GM21381 (cell line): ENCODE results near the gene HBG2.
"Not testable (repeated sequence)": the region's sequence is repeated elsewhere in the genome, so short reads cannot be mapped to it uniquely, and the experiment has no call there.

Experiments used
- ATAC-seq: cut with Tn5 transposase; IDR thresholded peaks from one replicate; pipeline ENCODE4 v1.9.1; 2021; ENCODE audit warnings: mild to moderate bottlenecking, moderate library complexity; ENCODE audit not compliant: unreplicated experiment

HBG2 gene

DNA sequence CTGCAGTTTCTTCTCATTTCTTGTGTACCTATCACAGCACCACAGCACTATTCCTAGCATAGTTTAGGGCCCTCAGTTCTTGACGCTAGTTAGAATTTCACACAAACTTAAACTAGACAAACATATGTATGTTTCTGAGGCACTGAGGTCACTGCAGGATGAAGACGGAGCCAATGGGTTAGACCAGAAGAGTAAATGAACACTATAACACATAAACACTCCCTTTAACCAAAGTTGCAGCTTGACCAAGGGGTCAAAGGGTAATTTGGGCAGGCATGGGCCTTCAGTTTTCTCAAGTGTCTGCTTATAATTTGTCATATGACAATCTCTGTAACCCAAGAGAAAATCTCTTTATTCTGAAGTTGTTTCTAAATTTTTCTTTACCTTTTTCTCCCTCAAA lies 28.0 kb upstream of the HBG2 start:
- no peak for ATAC-seq

GRCh38 chr11:5281596-5281995 lies 27.0 kb upstream of the HBG2 start:
- no peak for ATAC-seq

GRCh38 chr11:5280582-5281102 lies 26.1 kb upstream of the HBG2 start:
- peak; percentile 94 for ATAC-seq

- ATAC-seq: no peak
Observed at GRCh38 chr11:5279471-5280090, 25.0 kb upstream of the HBG2 start.

GRCh38 chr11:5277807-5278382 lies 23.3 kb upstream of the HBG2 start:
- ATAC-seq: no peak

DNA sequence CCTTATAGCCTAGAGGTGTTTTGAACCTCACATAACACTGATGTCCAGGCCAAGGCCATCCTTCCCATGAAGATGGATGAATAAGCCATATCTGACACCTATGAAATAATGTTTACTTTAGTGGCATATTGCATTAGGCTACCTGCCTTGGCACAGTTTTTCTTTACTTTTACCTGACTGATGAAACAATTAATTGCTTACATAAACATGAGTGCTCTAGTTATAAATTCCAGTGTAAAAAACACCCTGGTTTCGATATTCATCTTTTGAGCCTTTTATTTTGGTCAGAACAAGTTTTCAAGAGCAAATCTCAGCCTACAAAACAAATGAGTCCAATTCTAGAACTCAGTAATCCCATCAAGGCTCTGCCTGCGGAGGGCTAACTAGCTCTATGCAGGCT lies 22.1 kb upstream of the HBG2 start:
- ATAC-seq: no peak

GRCh38 chr11:5275369-5276110 lies 21.0 kb upstream of the HBG2 start:
- no peak for ATAC-seq

- ATAC-seq: no peak
Observed at GRCh38 chr11:5274395-5274794, 19.8 kb upstream of the HBG2 start.

- ATAC-seq: no peak
Observed at GRCh38 chr11:5272395-5273017, 17.9 kb upstream of the HBG2 start.

GRCh38 chr11:5269715-5270147 lies 15.2 kb upstream of the HBG2 start, which contains the start of gene HBE1:
TSS of gene HBE1 (minus strand) at chr11:5269945. CDS start at chr11:5269890, 55 bp downstream.
- no peak for ATAC-seq

DNA sequence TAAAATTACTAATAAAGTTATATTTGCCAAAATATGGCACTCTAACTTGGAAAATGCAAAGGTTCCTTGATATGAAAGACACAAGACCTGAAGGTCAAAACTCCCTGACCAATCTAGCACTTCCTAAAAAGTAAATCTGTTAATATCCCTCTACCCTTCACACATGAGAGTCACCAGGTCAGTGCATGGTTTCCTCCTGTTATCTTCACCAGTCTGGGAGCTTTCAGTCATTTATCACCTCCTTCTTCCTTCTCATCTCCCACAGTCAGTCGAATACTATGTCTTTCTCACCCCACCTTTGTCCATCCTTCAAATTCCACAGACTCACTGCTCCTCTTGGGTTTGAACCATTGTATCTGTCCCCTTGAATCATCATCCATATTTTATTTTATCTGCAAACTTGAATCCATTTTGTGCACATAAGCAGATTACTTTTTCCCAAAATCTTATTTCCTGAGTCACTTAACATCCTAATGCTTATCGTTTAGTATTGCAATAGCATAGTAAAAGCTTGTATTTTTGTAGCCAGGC lies 12.5 kb upstream of the HBG2 start:
- ATAC-seq: no peak

DNA sequence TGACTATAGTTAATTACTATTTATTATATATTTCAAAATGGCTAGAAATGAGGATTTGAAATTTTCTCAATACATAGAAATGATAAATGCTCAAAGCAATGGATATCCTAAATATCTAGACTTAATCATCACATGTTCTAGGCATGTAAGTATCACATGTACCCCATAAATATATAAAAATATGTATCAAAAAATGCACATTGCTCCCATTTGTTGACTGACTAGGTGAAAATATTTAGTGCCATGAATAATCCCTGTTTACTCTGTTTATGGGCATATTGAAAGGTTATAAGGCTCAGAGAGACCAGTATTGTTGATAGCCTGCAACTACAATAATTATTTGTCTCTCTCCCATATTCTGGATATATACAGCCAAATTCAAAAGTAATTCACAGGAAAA lies 12.0 kb upstream of the HBG2 start:
- no peak for ATAC-seq

GRCh38 chr11:5265832-5266231 lies 11.3 kb upstream of the HBG2 start:
- no peak for ATAC-seq

DNA sequence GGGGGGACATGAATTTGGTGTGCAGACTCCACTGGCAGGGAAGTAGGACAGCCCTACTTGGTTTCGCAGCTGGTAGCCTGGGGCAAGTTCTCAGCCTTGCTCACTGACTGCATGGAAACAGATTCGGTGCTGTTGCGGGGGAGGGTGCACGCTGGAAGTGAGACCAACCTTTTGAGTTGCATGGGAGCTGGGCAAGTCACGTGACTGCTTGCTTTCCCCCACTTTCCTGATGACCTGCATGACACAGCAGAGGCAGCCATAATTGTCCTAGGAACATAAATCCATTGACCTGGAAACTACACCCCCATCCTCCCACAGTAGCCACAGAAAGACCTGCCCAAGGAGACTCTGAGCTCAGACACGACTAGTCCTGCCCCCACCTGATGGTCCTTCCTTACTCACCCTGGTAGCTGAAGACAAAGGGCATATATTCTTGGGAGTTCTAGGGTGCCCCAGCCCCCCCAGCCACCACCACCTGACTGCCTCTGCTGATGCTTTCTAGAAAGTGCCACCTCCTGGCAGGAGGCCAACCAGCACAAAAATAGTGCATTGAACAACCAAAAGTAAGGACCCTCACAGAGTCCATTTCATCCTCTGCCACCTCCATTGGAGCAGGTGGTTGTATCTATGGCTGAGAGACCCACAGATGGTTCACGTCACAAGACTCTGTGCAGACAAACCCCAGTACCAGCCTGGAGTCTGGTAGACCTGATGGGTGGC lies 4.1 kb upstream of the HBG2 start:
- no peak for ATAC-seq

DNA sequence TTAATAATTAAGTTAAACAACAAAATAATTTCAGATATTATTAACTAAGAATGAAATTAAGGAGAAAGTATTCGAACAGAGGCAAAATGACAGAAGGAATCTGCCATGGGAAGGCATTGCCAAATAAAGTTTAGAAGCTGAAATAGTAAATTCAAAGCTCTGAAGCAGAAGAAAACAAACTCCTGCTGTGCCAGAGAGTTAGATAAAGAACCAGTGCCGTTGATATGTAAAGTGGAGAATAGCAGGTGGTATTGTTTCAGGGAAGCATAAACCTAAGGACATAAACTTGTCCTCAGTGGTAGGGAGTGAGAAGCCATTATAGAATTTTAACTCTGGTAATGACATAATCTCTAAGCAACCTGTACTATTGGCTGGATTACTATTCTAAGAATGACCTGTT lies 2.7 kb upstream of the HBG2 start:
- ATAC-seq: no peak

GRCh38 chr11:5254023-5254422 lies 558 bp downstream of the HBG2 start:
- not testable (repeated sequence) for ATAC-seq

DNA sequence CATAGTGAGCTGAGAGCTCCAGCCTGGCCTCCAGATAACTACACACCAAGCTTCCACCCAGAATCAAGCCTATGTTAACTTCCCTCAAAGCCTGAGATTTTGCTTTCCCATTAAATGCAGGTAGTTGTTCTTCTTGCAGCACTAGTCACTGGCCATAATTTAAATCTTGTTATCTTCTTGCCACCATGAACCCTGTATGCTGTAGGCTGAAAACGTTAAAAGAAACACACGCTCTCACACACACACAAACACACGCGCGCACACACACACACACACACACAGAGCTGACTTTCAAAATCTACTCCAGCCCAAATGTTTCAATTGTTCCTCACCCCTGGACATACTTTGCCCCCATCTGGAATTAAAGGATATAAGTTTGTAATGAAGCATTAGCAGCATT lies 1.1 kb downstream of the HBG2 start:
- ATAC-seq: not testable (repeated sequence)

- ATAC-seq: no peak
Observed at GRCh38 chr11:5252919-5253265, 1.7 kb downstream of the HBG2 start.

DNA sequence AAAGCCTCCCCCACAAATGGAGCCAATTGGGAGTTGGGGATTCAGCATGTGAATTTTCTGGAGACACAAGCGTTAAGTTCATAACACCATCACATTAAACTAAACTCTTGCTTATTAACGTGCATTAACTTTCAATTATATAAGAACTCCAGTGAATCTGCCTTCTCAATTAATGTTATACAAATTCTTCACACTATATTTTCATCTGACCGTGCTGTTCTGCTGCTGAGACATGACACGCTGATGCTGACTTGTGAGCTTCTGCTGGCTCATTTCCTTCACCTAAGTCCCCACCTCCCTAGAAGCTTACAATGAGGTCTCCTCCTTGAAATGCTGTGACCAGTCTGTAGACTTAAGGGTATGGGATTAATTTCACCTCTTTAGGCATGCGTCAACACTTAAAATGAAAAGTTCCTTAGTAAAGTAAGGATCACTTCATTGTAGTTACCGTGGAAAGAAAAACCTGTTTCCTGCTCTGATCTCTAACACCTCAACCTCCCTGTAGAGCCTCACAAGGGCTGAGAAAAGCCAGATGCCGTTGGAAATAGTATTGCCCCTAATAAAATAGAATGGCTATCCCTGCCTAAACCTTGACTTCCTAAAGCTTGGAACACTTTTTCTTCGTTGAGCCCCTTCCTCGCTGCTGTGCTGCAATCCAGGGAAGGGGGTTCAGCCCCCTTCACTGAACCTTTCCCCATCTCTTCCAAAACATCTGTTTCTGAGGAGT lies 2.2 kb downstream of the HBG2 start:
- no peak for ATAC-seq

GRCh38 chr11:5251746-5252145 lies 2.8 kb downstream of the HBG2 start:
- no peak for ATAC-seq
